NB4 (cell line): ENCODE measurements around the gene DOP1A.
A peak's percentile ranks its signal among the peaks of the same experiment; 100 is the strongest.

ENCODE experiments used
- DNase-seq: peaks from one replicate; pipeline ENCODE4 v3.0.0; 2010; ENCODE audit warnings: low read depth
- H3K4me3 ChIP-seq: one replicate; pipeline ENCODE4 v1.5.1; 2011; ENCODE audit warnings: mild to moderate bottlenecking, low read depth, low read length, moderate library complexity
- CTCF ChIP-seq: IDR thresholded peaks from one replicate; pipeline ENCODE4 v1.5.1; 2012; ENCODE audit warnings: low read depth, low read length
- MAX ChIP-seq: IDR thresholded peaks from 2 replicates; pipeline ENCODE4 v1.6.1; 2011; ENCODE audit warnings: low read depth, low read length
- MYC ChIP-seq: IDR thresholded peaks from 2 replicates; pipeline ENCODE4 v1.6.1; 2011; ENCODE audit warnings: low read depth, low read length
- POLR2A ChIP-seq: IDR thresholded peaks from 2 replicates; pipeline ENCODE4 v1.6.1; 2011; ENCODE audit warnings: mild to moderate bottlenecking; ENCODE audit not compliant: insufficient read length; ENCODE audit errors: extremely low read depth

Gene DOP1A

GRCh38 chr6:83067448-83068439 is at the start of gene DOP1A:
TSS of gene DOP1A (plus strand) at chr6:83067671. CDS start at chr6:83096978, 29,307 bp downstream.
- peak; percentile 96 for DNase-seq
- TF ChIP-seq MAX = peak; percentile 84
- TF ChIP-seq MYC = peak; percentile 74; the same call in 1 of the 2 replicates
- peak; percentile 30 for TF ChIP-seq POLR2A
- peak; percentile 95 for TF ChIP-seq CTCF
- peak within 1 kb of the TSS; percentile 80 for H3K4me3 ChIP-seq

- H3K4me3 ChIP-seq = no peak overlapping the region
- DNase-seq = no peak
- no peak for TF ChIP-seq MYC
- TF ChIP-seq CTCF = no peak
- TF ChIP-seq MAX = no peak
- no peak for TF ChIP-seq POLR2A
Observed at GRCh38 chr6:83019741-83020140, 47.7 kb upstream of the DOP1A start.

GRCh38 chr6:83031689-83032088 is 35.8 kb upstream of the DOP1A start:
- H3K4me3 ChIP-seq = no peak overlapping the region
- no peak for TF ChIP-seq POLR2A
- no peak for DNase-seq

GRCh38 chr6:83038246-83038645 is 29.2 kb upstream of the DOP1A start:
- DNase-seq = no peak
- no peak overlapping the region for H3K4me3 ChIP-seq
- TF ChIP-seq MAX (no peak), MYC (no peak), POLR2A (no peak), CTCF (no peak)

GRCh38 chr6:83042467-83043053 is 24.9 kb upstream of the DOP1A start:
- no peak for DNase-seq
- no peak overlapping the region for H3K4me3 ChIP-seq
- TF ChIP-seq CTCF (no peak), MAX (no peak), MYC (no peak), POLR2A (no peak)
